ENCODE data around the gene ARHGEF2. TPM values are rescaled to one million over a fixed set of nuclear protein-coding genes. Genes with fewer than 3 reads are reported as not detected.

Gene ARHGEF2
- total RNA-seq, 1 experiment from 2014 or later = 69.5 TPM

- no peaks in the 10 kb centered on the region; the same call in none of the 2 replicates for H3K36me3 Mint-ChIP-seq
- H3K9me3 Mint-ChIP-seq = no peaks in the 10 kb centered on the region
- ATAC-seq (peak; percentile 2; the same call in 1 of the 2 replicates), DNase-seq (ENCODE audit: low spot score) (peak; percentile 47)
- CTCF ChIA-PET = interaction anchor here (0.6 to 7.2 kb wide), 39 partner anchors 9 to 713 kb away, joined by 3 to 122 read pairs (median 6); partner anchors contain the start of genes KHDC4, LAMTOR2, LMNA and MEX3A
- H3K4me1 Mint-ChIP-seq = peaks cover 77% of the 10 kb centered on the region
- peak overlapping the region; percentile 95 for H3K4me3 Mint-ChIP-seq
- POLR2A ChIA-PET = interaction anchor here (0.5 to 4.4 kb wide), 18 partner anchors 10 to 270 kb away, joined by 3 to 40 read pairs (median 4); partner anchors contain the start of genes KHDC4, MEX3A, PAQR6 and RAB25
- TF ChIP-seq GRHL2 (CRISPR knock-in tag; IDR thresholded peaks at IDR 0.05; ENCODE audit: insufficient replicate concordance, severe bottlenecking) (no peak), ESRRA (CRISPR knock-in tag; IDR thresholded peaks at IDR 0.05; ENCODE audit: borderline replicate concordance) (no peak), NFE2L1 (CRISPR knock-in tag; IDR thresholded peaks at IDR 0.05) (peak; percentile 22; the same call in 1 of the 2 replicates), JAZF1 (CRISPR knock-in tag; IDR thresholded peaks at IDR 0.05) (no peak), ZNF423 (CRISPR knock-in tag; IDR thresholded peaks at IDR 0.05) (no peak), ZNF317 (CRISPR knock-in tag; IDR thresholded peaks at IDR 0.05; ENCODE audit: borderline replicate concordance, low read depth) (no peak), ZMAT4 (CRISPR knock-in tag; IDR thresholded peaks at IDR 0.05) (no peak), FOXP1 (CRISPR knock-in tag; IDR thresholded peaks at IDR 0.05; ENCODE audit: borderline replicate concordance) (0 out of 2 replicates have a peak, but pooled peaks have one; percentile 4), SP1 (CRISPR knock-in tag; conservative IDR thresholded peaks at IDR 0.05) (0 out of 2 replicates have a peak, but pooled peaks have one; percentile 8)
- H3K27ac Mint-ChIP-seq = peak overlapping the region; percentile 92
- H3K27me3 Mint-ChIP-seq (ENCODE audit: low read depth) = no peaks in the 10 kb centered on the region
These were observed 540 bp downstream of the ARHGEF2 start for GRCh38 chr1:155977690-155978324.

- ATAC-seq (peak; percentile 2; the same call in 1 of the 2 replicates), DNase-seq (ENCODE audit: low spot score) (no peak)
- H3K4me1 Mint-ChIP-seq = peaks cover 78% of the 10 kb centered on the region
- no peaks in the 10 kb centered on the region; the same call in none of the 2 replicates for H3K36me3 Mint-ChIP-seq
- peak overlapping the region; percentile 92 for H3K27ac Mint-ChIP-seq
- TF ChIP-seq NFYB (CRISPR knock-in tag; conservative IDR thresholded peaks at IDR 0.05; ENCODE audit: low read depth) = no peak
- TF ChIP-seq ZNF532 (CRISPR knock-in tag; IDR thresholded peaks at IDR 0.05; ENCODE audit: borderline replicate concordance) = no peak
- no peak for TF ChIP-seq ZNF512 (CRISPR knock-in tag; IDR thresholded peaks at IDR 0.05; ENCODE audit: borderline replicate concordance)
- TF ChIP-seq CDX4 (CRISPR knock-in tag; IDR thresholded peaks at IDR 0.05; ENCODE audit: borderline replicate concordance) = no peak
- TF ChIP-seq FOXK1 (CRISPR knock-in tag; IDR thresholded peaks at IDR 0.05) = no peak
- no peak for TF ChIP-seq NFATC4 (CRISPR knock-in tag; IDR thresholded peaks at IDR 0.05)
- no peak for TF ChIP-seq AFF4 (CRISPR knock-in tag; IDR thresholded peaks at IDR 0.05; ENCODE audit: borderline replicate concordance)
- TF ChIP-seq ZNF232 (CRISPR knock-in tag; IDR thresholded peaks at IDR 0.05) = no peak
- no peak for TF ChIP-seq TEAD4 (CRISPR knock-in tag; IDR thresholded peaks at IDR 0.05)
- ChIA-PET POLR2A (interaction anchor here (0.5 to 4.4 kb wide), 14 partner anchors 7 to 271 kb away, joined by 3 to 40 read pairs (median 4); partner anchors contain the start of genes KHDC4, MEX3A, PAQR6 and RAB25), CTCF (interaction anchor here (0.6 to 7.2 kb wide), 19 partner anchors 9 to 164 kb away, joined by 3 to 122 read pairs (median 6); partner anchors contain the start of genes KHDC4, LAMTOR2, RAB25 and UBQLN4)
- H3K4me3 Mint-ChIP-seq = peak overlapping the region; percentile 95
- H3K27me3 Mint-ChIP-seq (ENCODE audit: low read depth) = no peaks in the 10 kb centered on the region
- no peaks in the 10 kb centered on the region for H3K9me3 Mint-ChIP-seq
These were observed 1.2 kb downstream of the ARHGEF2 start for GRCh38 chr1:155976913-155977689.
